HG03025 (cell line): ENCODE results near the gene TIAM2.
"Not testable (repeated sequence)": the region's sequence is repeated elsewhere in the genome, so short reads cannot be mapped to it uniquely, and the experiment has no call there.

ENCODE experiments used
- ATAC-seq: cut with Tn5 transposase; IDR thresholded peaks from one replicate; pipeline ENCODE4 v1.9.1; 2021; ENCODE audit warnings: mild to moderate bottlenecking, moderate library complexity; ENCODE audit not compliant: unreplicated experiment, low FRiP score

TIAM2 gene

GRCh38 chr6:154995254-154996015, at the start of gene TIAM2:
TIAM2 (plus strand) TSS chr6:154995315; CDS start chr6:155129224, 133,909 bp downstream.
- no peak for ATAC-seq

- no peak for ATAC-seq
These were observed 44.2 kb upstream of the TIAM2 start for GRCh38 chr6:154950979-154951344.

GRCh38 chr6:154951345-154952200, 43.5 kb upstream of the TIAM2 start:
- ATAC-seq = peak; percentile 72

- ATAC-seq = no peak
These were observed 41.5 kb upstream of the TIAM2 start for GRCh38 chr6:154953644-154954043.

GRCh38 chr6:154954347-154954746, 40.8 kb upstream of the TIAM2 start:
- ATAC-seq = no peak

- ATAC-seq = no peak
These were observed 38.2 kb upstream of the TIAM2 start for GRCh38 chr6:154956771-154957522.

- no peak for ATAC-seq
These were observed 36.6 kb upstream of the TIAM2 start for GRCh38 chr6:154958469-154958868.

- no peak for ATAC-seq
These were observed 34.7 kb upstream of the TIAM2 start for GRCh38 chr6:154960299-154960843.

GRCh38 chr6:154960854-154961530, 34.1 kb upstream of the TIAM2 start:
- ATAC-seq = no peak

GRCh38 chr6:154962753-154963152, 32.4 kb upstream of the TIAM2 start:
- ATAC-seq = no peak

- not testable (repeated sequence) for ATAC-seq
These were observed 28.9 kb upstream of the TIAM2 start for GRCh38 chr6:154966065-154966770.

- ATAC-seq = no peak
These were observed 25.3 kb upstream of the TIAM2 start for GRCh38 chr6:154969796-154970195.

GRCh38 chr6:154974485-154975149, 20.5 kb upstream of the TIAM2 start:
- ATAC-seq = no peak

GRCh38 chr6:154977588-154977987, 17.5 kb upstream of the TIAM2 start:
- no peak for ATAC-seq

- ATAC-seq = no peak
These were observed 14.6 kb upstream of the TIAM2 start for GRCh38 chr6:154980273-154981078.

GRCh38 chr6:154981079-154981870, 13.8 kb upstream of the TIAM2 start:
- no peak for ATAC-seq

- ATAC-seq = no peak
These were observed 11.0 kb upstream of the TIAM2 start for GRCh38 chr6:154984146-154984545.
